IMR-90 (cell line): Measurements from ENCODE around the gene ATF7IP2. TPM values are rescaled to one million over a fixed set of nuclear protein-coding genes. Genes with fewer than 3 reads are reported as not detected.

ENCODE experiments used
- ATAC-seq: fragments of 200-7000 bp; cut with Tn5 transposase; 2 replicates; pipeline ENCODE4 v1.9.1; 2020; ENCODE audit warnings: low read depth, mild to moderate bottlenecking, moderate library complexity
- BruUV-seq: library from RNA; stranded (reverse); fragments of 400-500 nt; replicated peaks from 2 replicates; lab custom pipeline; 2021; lab: Mats Ljungman, UMichigan
- CTCF ChIA-PET: fragments of 300-600 bp; formaldehyde crosslinking; extraction: SDS; loops from one replicate; lab custom pipeline; 2021; ENCODE audit warnings: antibody characterized with exemption; lab: Yijun Ruan, JAX
- POLR2A ChIA-PET: fragments of 300-600 bp; sonication (Branson Sonifier 250); formaldehyde crosslinking; loops from one replicate; lab custom pipeline; 2022; ENCODE audit warnings: antibody characterized with exemption; ENCODE audit not compliant: unreplicated experiment; lab: Charles Lee
- DNase-seq: peaks from one replicate; pipeline ENCODE4 v3.0.0; 2013
- H2AFZ ChIP-seq: replicated peaks from 2 replicates; pipeline ENCODE3; 2013; ENCODE audit warnings: low read length, mild to moderate bottlenecking; ENCODE audit not compliant: poor library complexity
- H2AK5ac ChIP-seq: 2 replicates; pipeline ENCODE4 v1.6.1; 2013; ENCODE audit warnings: low read depth, low read length, inconsistent platforms
- H2AK9ac ChIP-seq: replicated peaks from 2 replicates; pipeline ENCODE3; 2013; ENCODE audit warnings: mild to moderate bottlenecking, low read depth, low read length, moderate library complexity; ENCODE audit not compliant: poor library complexity
- H2BK120ac ChIP-seq: 2 replicates; pipeline ENCODE4 v1.6.1; 2013; ENCODE audit warnings: low read depth, low read length, inconsistent platforms
- H2BK15ac ChIP-seq: 3 replicates; pipeline ENCODE4 v1.6.1; 2013; ENCODE audit warnings: low read depth, low read length, inconsistent platforms
- H2BK20ac ChIP-seq: 2 replicates; pipeline ENCODE4 v1.6.1; 2013; ENCODE audit warnings: low read depth, mild to moderate bottlenecking, inconsistent platforms, low read length, moderate library complexity
- H2BK5ac ChIP-seq: 2 replicates; pipeline ENCODE4 v1.6.1; 2013; ENCODE audit warnings: mild to moderate bottlenecking, low read depth, low read length, inconsistent platforms; ENCODE audit not compliant: poor library complexity, severe bottlenecking
- H3K14ac ChIP-seq: replicated peaks from 2 replicates; pipeline ENCODE4 v1.6.1; 2013; ENCODE audit warnings: low read depth, low read length, inconsistent platforms
- H3K18ac ChIP-seq: 2 replicates; pipeline ENCODE4 v1.6.1; 2013; ENCODE audit warnings: low read depth, low read length, control low read depth
- H3K23ac ChIP-seq: 2 replicates; pipeline ENCODE4 v1.6.1; 2013; ENCODE audit warnings: low read depth, low read length, inconsistent platforms
- H3K27ac ChIP-seq: 2 replicates; pipeline ENCODE4 v1.5.1; 2013; ENCODE audit warnings: mild to moderate bottlenecking, control low read depth, low read length; ENCODE audit not compliant: insufficient read depth
- H3K27me3 ChIP-seq: 2 replicates; pipeline ENCODE4 v1.6.1; 2013; ENCODE audit warnings: low read length; ENCODE audit not compliant: control insufficient read depth, insufficient read depth
- H3K36me3 ChIP-seq: 2 replicates; pipeline ENCODE4 v1.6.1; 2013; ENCODE audit warnings: low read length, mixed read lengths; ENCODE audit not compliant: control insufficient read depth, insufficient read depth
- H3K4ac ChIP-seq: 2 replicates; pipeline ENCODE4 v1.6.1; 2013; ENCODE audit warnings: low read depth, low read length, inconsistent platforms
- H3K4me1 ChIP-seq: 2 replicates; pipeline ENCODE4 v1.6.1; 2013; ENCODE audit warnings: low read length, mixed read lengths; ENCODE audit not compliant: control insufficient read depth, insufficient read depth
- H3K4me2 ChIP-seq: 2 replicates; pipeline ENCODE4 v1.6.1; 2013; ENCODE audit warnings: low read depth, mild to moderate bottlenecking, control low read depth, low read length, moderate library complexity
- H3K4me3 ChIP-seq: 2 replicates; pipeline ENCODE4 v1.5.1; 2013; ENCODE audit warnings: low read depth, mild to moderate bottlenecking, control low read depth, low read length, moderate library complexity; ENCODE audit not compliant: insufficient read depth
- H3K56ac ChIP-seq: 2 replicates; pipeline ENCODE4 v1.6.1; 2013; ENCODE audit warnings: low read length, inconsistent platforms; ENCODE audit not compliant: insufficient read depth; ENCODE audit errors: extremely low read depth
- H3K79me1 ChIP-seq, 2 experiments: 2 replicates each; pipeline ENCODE4 v1.6.1; 2013; ENCODE audit warnings: low read length in 2 of 2, inconsistent platforms in 1 of 2, low read depth in 1 of 2
- H3K9ac ChIP-seq: 2 replicates; pipeline ENCODE4 v1.6.1; 2013; ENCODE audit warnings: low read depth, low read length, control low read depth
- H3K9me1 ChIP-seq: 2 replicates; pipeline ENCODE4 v1.6.1; 2013; ENCODE audit warnings: low read length, inconsistent platforms; ENCODE audit not compliant: insufficient read depth
- H3K9me3 ChIP-seq: 2 replicates; pipeline ENCODE4 v1.6.1; 2013; ENCODE audit warnings: low read length; ENCODE audit not compliant: control insufficient read depth, insufficient read depth
- H4K20me1 ChIP-seq: 2 replicates; pipeline ENCODE4 v1.6.1; 2013; ENCODE audit warnings: low read length, inconsistent platforms; ENCODE audit not compliant: insufficient read depth
- H4K5ac ChIP-seq: 2 replicates; pipeline ENCODE4 v1.6.1; 2013; ENCODE audit warnings: mild to moderate bottlenecking, low read depth, low read length, control low read depth
- H4K8ac ChIP-seq, 2 experiments: 2 replicates each; pipeline ENCODE4 v1.6.1; 2013; ENCODE audit warnings: low read depth in 2 of 2, low read length in 2 of 2, control low read depth in 1 of 2, inconsistent platforms in 1 of 2
- H4K91ac ChIP-seq: 2 replicates; pipeline ENCODE4 v1.6.1; 2013; ENCODE audit warnings: low read depth, low read length, inconsistent platforms; ENCODE audit not compliant: insufficient read depth
- WGBS, 2 experiments: methylation state at CpG; one replicate each; pipeline versions ENCODE4 v1.1.5 to v1.1.7; 2013; ENCODE audit warnings: missing lambda C conversion rate in 2 of 2; ENCODE audit not compliant: insufficient read length in 1 of 2; ENCODE audit errors: extremely low coverage in 2 of 2; 5-methylcytosine and 5-hydroxymethylcytosine counted together
- dilution Hi-C: fragments of 300-500 bp; cut with HindIII; formaldehyde crosslinking; loops from one replicate; pipeline ENCODE4 v1.14.3; 2018; ENCODE audit warnings: low sequenced_read_pairs; ENCODE audit not compliant: unreplicated experiment
- in situ Hi-C: fragments of 300-500 bp; cut with MboI; formaldehyde crosslinking; loops from 3 replicates; pipeline ENCODE4 v1.14.3; 2019; ENCODE audit warnings: low sequenced_read_pairs, inconsistent platforms, mixed read lengths
- intact Hi-C: fragments of 100-400 bp; cut with micrococcal nuclease; formaldehyde crosslinking; loops from 2 replicates; pipeline ENCODE4 v1.10.0; 2022
- polyA plus RNA-seq, 3 experiments: library from polyadenylated mRNA; depleted of rRNA; stranded (reverse); fragments of >200 nt; gene quantifications; 2 replicates each; pipeline ENCODE4 v1.2.3, GENCODE V29; 2012; ENCODE audit warnings: low replicate concordance in 1 of 3
- total RNA-seq: library from RNA; depleted of rRNA; stranded (reverse); fragments of >200 nt; gene quantifications from 2 replicates; pipeline ENCODE4 v1.2.3, GENCODE V29; 2012
- TF ChIP-seq, protein P1 (sequence below): fragments of 150-350 bp; IDR thresholded peaks from 2 replicates; pipeline ENCODE4 v1.6.1; 2016; ENCODE audit warnings: low read depth, mild to moderate bottlenecking, low read length, moderate library complexity, borderline replicate concordance

The ATF7IP2 gene
- total and polyA plus RNA-seq, 2 of the 4 experiments (the other 2 are of a cell fraction) = 2.7 to 3.6 TPM

DNA sequence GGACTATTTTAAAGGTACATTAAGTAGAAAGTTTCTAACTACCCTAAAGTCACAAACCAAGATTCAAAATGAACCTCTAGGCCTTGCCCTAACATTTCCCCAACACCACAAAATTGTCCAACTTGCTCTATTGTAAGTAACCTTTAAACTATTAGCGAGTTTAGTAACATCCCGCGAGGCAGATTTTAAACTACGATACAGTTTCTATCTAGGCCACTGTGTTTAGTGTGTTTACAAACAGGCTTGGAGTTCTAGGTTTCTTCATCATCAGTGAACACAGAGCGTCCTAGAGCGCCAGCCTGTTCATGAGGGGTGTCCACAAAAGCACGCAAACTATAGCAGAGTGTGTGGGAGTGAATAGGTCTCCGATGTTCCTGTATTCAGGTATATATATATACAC lies 142.8 kb downstream of the ATF7IP2 start:
- DNase-seq (no peak), ATAC-seq (no peak)
- no peak overlapping the region for H2AK5ac ChIP-seq
- H3K4ac ChIP-seq = no peak overlapping the region
- no peak overlapping the region for H4K91ac ChIP-seq
- H3K27me3 ChIP-seq = no peaks in the 10 kb centered on the region
- H2AK9ac ChIP-seq = no peak overlapping the region
- H3K4me3 ChIP-seq = no peak overlapping the region
- no peak overlapping the region for H3K14ac ChIP-seq
- WGBS, 2 experiments = no CpG with 5 or more reads among the region's 8 CpGs
- peaks cover 3% of the 10 kb centered on the region; the same call in 1 of the 2 replicates for H3K9me1 ChIP-seq
- H3K27ac ChIP-seq = no peak overlapping the region
- no peak overlapping the region for H3K18ac ChIP-seq
- H2BK120ac ChIP-seq = no peak overlapping the region
- no TSS peak for BruUV-seq
- no peak overlapping the region for H3K56ac ChIP-seq
- ChIA-PET POLR2A (no interaction called here), CTCF (no interaction called here)
- intact Hi-C loops (no loop called here), in situ Hi-C loops (loop anchor here (10.0 kb wide), 1 partner anchor 386 kb away; no protein-coding TSS in a partner anchor), dilution Hi-C loops (no loop called here)
- no peak overlapping the region for H4K8ac ChIP-seq
- H3K9me3 ChIP-seq = no peaks in the 10 kb centered on the region
- H2AFZ ChIP-seq = no peak overlapping the region
- no peak overlapping the region for H3K9ac ChIP-seq
- H2BK20ac ChIP-seq = no peak overlapping the region
- H2BK15ac ChIP-seq = no peak overlapping the region
- H2BK5ac ChIP-seq = no peak overlapping the region
- TF ChIP-seq, protein P1, sequence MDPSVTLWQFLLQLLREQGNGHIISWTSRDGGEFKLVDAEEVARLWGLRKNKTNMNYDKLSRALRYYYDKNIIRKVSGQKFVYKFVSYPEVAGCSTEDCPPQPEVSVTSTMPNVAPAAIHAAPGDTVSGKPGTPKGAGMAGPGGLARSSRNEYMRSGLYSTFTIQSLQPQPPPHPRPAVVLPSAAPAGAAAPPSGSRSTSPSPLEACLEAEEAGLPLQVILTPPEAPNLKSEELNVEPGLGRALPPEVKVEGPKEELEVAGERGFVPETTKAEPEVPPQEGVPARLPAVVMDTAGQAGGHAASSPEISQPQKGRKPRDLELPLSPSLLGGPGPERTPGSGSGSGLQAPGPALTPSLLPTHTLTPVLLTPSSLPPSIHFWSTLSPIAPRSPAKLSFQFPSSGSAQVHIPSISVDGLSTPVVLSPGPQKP = no peak
- H3K79me1 ChIP-seq = no peaks in the 10 kb centered on the region
- H3K4me2 ChIP-seq = no peak overlapping the region
- H4K5ac ChIP-seq = no peak overlapping the region
- H3K4me1 ChIP-seq = no peaks in the 10 kb centered on the region
- no peaks in the 10 kb centered on the region for H4K20me1 ChIP-seq
- no peak overlapping the region for H3K23ac ChIP-seq
- H3K36me3 ChIP-seq = 0 out of 2 replicates have a peak, but pooled peaks cover 1% of the 10 kb centered on the region
